Astrocyte of the cerebellum (primary cell): ENCODE results near the gene ACSL1.
A peak's percentile ranks its signal among the peaks of the same experiment; 100 is the strongest.

ENCODE experiments used
- DNase-seq: peaks from one replicate; pipeline ENCODE4 v3.0.0-alpha.2; 2011; ENCODE audit warnings: low read depth
- H3K4me3 ChIP-seq: 2 replicates; pipeline ENCODE4 v1.5.1; 2011; ENCODE audit warnings: mild to moderate bottlenecking, low read depth, low read length, moderate library complexity
- CTCF ChIP-seq: IDR thresholded peaks from 2 replicates; pipeline ENCODE4 v1.5.1; 2012; ENCODE audit warnings: low read length, low read depth, moderate library complexity, mild to moderate bottlenecking; ENCODE audit errors: missing control alignments
- in situ Hi-C: cut with HindIII; loops from 2 replicates; pipeline ENCODE4 v1.10.0; 2017; ENCODE audit warnings: low sequenced_read_pairs

Gene ACSL1

GRCh38 chr4:184825896-184826690, at the start of gene ACSL1:
Gene ACSL1, minus strand, starts transcription at chr4:184825968. Its CDS starts 22,454 bp downstream, at chr4:184803514.
- TF ChIP-seq CTCF = no peak
- H3K4me3 ChIP-seq = peak within 1 kb of the TSS; percentile 55
- DNase-seq = no peak
- in situ Hi-C loops = no loop called here

- DNase-seq = no peak
- H3K4me3 ChIP-seq = no peak overlapping the region
- TF ChIP-seq CTCF = no peak
- in situ Hi-C loops = no loop called here
These were observed 47.3 kb upstream of the ACSL1 start for GRCh38 chr4:184873054-184873453.

- in situ Hi-C loops = no loop called here
- DNase-seq = no peak
- H3K4me3 ChIP-seq = no peak overlapping the region
- TF ChIP-seq CTCF = no peak
These were observed 45.0 kb upstream of the ACSL1 start for GRCh38 chr4:184870718-184871117.

- H3K4me3 ChIP-seq = no peak overlapping the region
- no peak for DNase-seq
- no peak for TF ChIP-seq CTCF
- in situ Hi-C loops = no loop called here
These were observed 42.9 kb upstream of the ACSL1 start for GRCh38 chr4:184868623-184869022.

GRCh38 chr4:184863916-184864315, 38.1 kb upstream of the ACSL1 start:
- DNase-seq = no peak
- in situ Hi-C loops = no loop called here
- TF ChIP-seq CTCF = no peak
- H3K4me3 ChIP-seq = no peak overlapping the region

- no peak for TF ChIP-seq CTCF
- no peak overlapping the region for H3K4me3 ChIP-seq
- in situ Hi-C loops = no loop called here
- DNase-seq = no peak
These were observed 35.3 kb upstream of the ACSL1 start for GRCh38 chr4:184861047-184861446.
